ENCODE data around the gene ART4. TPM values are rescaled to one million over a fixed set of nuclear protein-coding genes. Genes with fewer than 3 reads are reported as not detected.

The ART4 gene
- total RNA-seq, 1 donor from 2014 or later: not detected

DNA sequence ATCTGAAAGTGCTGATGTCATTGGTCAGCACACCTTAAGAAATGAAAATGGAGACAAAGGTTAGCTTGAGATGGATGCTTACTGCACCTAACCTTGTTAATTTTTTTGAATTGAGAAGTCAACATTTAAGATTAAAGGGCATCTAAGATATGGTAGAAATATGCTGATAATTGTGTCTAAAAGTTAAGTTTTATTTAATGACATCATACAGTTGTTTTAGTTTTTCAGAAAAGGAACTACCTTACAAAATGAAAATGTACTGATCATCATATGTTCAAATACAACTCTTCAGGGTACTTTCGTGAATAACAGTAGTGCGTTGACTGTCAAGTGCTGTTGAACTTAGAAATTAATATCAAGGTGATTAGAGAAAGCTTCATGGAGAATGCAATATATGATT lies 31.8 kb downstream of the ART4 start:
- intact Hi-C loops (cut with micrococcal nuclease): no loop called here

DNA sequence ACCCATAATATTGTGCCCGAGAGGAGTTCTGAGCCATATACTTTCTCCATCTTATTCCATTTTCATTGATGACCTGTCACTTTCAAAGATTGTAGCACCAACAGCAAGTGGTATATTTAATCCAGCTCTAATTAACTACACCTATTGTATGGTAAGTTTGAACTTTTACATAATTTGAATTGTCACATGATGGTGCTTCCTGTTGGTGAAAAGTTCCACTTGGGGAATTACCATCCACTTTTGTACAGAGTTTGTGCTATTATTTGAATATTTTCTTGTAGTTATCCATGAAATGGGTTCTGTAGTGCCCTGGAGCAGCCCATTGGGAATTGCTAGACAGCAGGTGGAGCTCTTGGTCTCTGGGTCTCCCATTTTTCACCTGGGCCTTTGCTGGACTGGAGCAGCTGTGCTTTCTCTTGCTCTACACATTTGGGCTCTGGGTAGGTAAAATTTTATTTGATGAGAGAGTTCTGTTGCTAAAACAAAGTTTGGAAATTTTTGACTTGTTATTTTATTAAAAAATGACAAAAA lies 32.3 kb downstream of the ART4 start:
- intact Hi-C loops (cut with micrococcal nuclease): no loop called here

DNA sequence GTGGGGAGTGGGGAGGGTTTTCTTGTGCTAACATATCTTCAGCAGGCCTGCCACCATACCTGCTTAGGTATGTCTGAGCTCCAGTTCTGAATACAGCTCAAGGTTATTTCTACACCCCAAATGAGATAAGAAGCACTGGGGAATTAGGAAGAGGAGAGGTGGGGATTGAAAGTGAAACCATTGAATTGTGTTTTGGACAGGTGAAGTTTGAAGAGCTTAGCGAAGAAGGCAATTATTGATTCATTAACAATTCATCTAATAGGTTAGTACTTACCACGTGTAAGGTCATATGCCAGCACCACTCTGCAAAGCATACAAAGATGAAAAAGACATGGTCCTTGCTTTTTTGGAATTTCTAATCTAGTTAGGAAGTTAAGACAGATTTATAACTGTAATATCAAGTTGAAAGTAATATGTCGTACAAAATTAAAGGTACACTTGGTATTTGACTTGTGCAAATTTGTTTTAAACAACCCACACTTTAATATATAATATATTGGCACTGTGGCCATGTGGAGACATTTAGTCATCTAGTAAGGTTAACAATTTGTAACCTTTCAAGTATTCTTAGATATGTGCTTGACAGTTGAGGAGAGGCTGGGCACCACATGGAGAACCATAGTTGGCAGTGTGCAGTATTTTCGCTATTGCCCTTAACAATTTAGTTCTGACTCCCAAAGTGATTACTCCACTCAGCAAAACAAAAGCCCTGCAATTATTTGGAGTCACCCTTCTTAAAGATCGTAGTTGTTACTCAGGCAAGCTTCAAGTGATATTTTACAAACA lies 33.0 kb downstream of the ART4 start:
- intact Hi-C loops (cut with micrococcal nuclease): no loop called here

DNA sequence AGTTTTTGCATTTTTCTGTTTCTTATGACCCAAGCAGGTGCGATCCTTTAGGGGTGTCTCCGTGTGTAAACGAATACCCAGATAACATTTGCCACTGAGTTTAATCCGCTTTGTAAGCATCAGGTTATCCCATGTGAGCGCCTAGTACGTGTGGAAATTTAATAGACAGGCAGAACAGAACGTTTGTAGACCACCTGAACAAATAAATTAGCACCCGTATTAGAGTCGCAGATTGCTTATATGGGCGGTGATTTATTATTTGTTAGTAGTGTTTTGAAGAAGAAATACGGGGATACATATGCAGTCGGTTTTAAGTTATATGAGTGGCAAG lies 39.5 kb downstream of the ART4 start:
- intact Hi-C loops (cut with micrococcal nuclease): loop anchor here (1.0 to 10.0 kb wide), 4 partner anchors 29 to 1079 kb away; partner anchors contain the start of genes ARHGDIB and STRAP

DNA sequence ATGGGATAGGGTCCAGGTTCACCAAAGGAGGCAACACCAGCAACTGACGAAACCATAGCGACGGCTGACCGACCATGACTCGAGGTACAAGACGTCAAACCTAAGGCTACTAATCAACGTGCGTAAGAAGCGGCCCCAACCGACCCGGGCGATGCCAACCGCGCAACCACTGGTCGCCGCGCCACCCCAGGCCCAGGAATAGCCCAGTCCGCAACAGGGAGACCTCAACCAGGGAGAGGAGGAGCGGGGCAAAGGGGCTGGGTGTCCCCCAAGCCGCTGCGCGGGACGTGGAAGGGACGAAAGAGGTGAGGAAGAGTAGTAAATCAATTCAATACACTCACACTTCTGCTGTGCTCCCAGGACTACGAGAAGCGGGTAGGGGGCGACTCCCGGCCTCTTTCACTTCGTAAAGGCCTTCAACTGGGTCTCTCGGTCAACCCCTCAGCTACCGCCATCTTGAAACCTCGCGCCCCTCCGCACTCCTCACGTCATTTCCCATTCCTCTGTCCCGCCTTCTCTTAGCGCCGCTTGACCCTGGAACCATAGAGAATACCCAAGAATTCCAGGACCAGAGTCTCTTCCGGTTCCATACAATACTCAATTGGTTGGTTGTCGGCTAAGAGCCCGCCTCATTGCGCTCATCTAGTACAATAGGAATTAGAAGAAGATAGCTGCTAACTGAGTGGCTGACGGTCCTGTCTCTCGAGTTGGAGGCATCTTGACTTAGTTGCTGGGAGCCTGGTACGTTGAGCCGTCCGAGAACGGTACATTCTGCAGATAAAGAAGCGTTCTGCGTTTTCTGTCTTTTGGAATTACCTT lies 40.1 kb downstream of the ART4 start, which contains the start of the genes C12orf60 and WBP11:
Gene C12orf60 (plus strand): TSS at position 660 of the 819 bp plus-strand sequence. CDS start 19,266 bp downstream, outside the sequence.
Gene WBP11 (minus strand): TSS at position 468 of the 819 bp plus-strand sequence. CDS start 2,095 bp downstream, outside the sequence.
- intact Hi-C loops (cut with micrococcal nuclease): loop anchor here (1.0 to 10.0 kb wide), 4 partner anchors 29 to 1079 kb away; partner anchors contain the start of genes ARHGDIB and STRAP

DNA sequence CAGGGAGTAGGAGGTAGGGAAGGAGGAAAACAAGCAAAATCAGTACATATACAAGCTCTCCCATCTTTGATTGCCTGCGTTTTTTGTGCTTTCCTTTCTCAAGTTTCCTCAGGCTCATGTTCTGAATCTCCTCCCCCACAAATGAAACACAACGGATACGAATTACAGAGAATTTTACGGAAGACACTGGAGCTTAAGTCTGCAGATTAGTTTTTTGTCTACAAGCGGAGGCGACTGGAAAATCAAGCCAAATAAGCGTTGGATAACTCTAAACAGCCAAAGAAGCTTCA lies 40.7 kb downstream of the ART4 start:
- intact Hi-C loops (cut with micrococcal nuclease): loop anchor here (1.0 to 10.0 kb wide), 4 partner anchors 28 to 1080 kb away; partner anchors contain the start of genes ARHGDIB and STRAP

DNA sequence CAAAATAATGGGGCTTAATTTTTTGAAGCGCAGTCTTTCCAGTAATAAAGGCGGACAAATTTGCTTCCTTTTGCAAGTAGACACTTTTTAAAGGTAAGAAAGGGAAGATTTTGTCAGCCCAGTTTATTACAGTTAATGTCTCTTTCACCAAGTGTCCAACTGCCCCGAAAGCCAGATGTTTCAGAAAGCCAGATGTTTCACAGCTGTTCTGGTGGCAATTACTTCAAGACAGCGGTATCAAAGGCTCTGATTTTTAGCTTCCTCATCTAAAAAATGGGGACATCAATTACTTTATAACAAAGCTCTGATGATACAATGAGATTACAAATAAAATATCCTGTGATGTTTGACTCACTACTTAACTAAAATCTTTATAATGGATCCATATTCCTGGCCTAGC lies 41.1 kb downstream of the ART4 start:
- intact Hi-C loops (cut with micrococcal nuclease): loop anchor here (10.0 kb wide), 1 partner anchor 77 kb away; no protein-coding TSS in a partner anchor

DNA sequence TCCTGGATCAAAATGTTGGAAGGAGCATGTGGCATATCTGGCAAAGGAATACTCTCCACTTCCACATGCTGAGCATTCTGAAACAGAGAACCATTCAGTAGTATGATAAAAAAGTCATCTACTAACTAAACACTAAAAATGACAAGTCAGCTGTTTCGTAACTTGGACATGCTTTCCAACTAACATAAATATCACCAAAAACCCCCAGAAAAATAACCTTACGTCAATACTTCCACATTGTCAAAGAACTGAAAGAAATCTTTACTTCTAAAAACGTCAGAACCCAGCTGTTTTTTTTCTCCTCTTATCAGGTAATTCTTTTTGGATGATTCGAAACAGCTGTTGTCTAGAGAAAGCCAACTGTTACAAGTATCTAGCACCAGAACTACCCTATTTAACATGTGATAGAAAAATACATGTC lies 48.3 kb downstream of the ART4 start:
- intact Hi-C loops (cut with micrococcal nuclease): no loop called here

DNA sequence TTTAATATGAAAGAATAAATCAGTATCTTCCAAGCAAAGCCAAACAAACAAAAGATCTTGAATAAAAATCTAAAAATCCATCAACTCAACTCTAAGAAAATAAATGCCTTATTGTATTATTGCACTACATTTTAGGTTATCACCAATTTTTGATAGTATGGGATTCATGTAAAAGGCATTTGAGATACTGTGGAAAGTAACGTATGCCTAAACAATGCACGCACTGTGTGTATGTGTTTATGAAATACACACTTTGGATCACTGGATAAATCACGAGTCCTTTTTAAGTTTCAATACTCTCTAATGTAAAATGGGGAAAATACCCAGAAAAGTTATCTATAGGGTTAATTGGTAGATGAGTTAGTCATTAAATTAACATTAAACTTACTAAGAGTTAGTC lies 57.8 kb downstream of the ART4 start:
- intact Hi-C loops (cut with micrococcal nuclease): no loop called here

DNA sequence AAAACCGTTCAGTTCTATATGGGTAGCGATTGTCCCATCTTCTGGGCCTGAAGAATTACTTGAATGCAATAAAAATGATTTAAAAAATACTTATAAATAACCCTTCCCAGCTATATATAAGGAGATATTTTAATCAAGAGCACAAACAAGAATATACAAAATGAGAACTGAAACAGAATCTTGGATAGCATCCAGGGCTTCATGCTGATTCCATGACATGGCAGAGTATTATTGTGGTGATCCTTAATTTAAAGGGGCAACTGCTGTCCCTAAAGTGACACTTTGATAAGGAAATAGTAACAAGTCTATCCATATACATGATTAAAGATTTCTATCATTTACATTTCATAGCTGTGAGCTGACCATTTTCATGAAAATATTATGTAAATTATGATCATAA lies 58.9 kb downstream of the ART4 start:
- intact Hi-C loops (cut with micrococcal nuclease): no loop called here

DNA sequence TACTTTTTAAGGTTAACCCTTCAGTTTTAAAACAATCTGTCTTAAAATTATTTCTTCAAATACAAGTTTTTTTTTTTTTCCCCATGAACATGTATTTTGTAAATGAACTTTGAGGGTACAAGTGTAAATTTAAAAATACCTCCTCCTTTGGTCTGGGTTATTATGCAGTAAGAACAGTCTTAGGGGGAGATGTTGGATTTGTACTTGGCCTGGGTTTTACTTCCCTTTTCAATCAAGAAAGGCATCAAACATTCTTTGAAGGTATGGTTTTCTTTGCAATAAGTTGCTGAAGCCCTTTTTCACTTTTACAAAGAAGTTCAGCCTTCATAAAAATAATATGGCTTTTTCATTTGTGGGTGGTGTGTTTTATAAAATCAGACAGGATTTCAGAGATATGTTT lies 60.6 kb downstream of the ART4 start:
- intact Hi-C loops (cut with micrococcal nuclease): no loop called here

DNA sequence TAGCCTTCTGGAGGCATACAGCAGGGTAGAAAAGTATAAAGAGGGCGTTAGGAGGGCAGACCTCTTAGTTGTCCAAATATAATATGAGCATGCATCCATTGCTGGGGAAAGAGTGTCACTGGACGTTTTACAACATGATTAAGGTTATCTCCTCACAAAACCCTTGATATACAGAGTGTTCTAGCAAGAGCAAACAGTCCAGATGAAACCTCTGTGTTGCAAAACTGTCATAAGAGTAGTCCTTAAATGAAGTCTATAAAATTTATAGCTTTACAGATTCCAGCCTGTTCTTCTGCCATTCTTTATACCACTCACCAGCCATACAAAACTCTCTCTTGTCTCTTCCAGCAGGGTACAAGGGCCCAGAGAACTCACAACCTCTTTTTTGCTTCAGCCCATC lies 61.8 kb downstream of the ART4 start:
- intact Hi-C loops (cut with micrococcal nuclease): no loop called here

DNA sequence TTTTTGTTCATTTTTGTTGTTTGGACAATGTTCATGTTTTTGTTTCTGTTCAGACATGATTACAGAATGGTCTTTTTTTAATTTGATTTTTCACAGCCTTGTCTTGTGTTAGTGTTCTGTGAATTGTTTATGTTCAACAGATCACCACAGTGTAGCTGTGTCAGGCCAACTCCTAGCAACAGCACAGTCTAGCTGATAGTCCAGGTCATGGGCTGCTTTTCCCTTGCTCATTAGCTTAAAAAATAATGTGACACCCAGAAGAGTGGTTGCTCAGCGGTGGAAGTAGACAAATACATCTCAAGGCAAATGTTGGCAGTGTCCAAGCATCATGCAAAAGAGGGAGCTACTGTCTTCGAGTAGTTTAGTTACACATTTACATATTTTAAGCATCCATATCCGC lies 62.5 kb downstream of the ART4 start:
- intact Hi-C loops (cut with micrococcal nuclease): no loop called here

DNA sequence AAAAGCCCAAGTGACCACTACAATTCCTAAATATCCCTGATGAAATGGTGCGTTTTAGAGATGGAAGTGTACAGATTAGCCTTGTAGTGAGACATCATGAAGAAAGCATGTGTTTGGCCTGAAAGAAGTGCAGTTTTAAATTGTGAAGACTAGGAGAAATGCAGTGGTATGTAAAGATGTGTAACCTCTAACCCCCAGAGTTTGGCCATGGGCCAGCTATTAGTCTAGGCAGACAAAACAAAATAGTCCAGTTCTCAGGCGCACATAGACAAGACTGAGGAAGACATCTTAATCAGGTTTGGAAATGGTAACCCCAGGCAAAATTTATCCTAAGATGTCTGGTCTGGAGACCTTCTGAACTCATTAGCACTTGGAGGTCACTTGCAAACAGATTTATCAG lies 63.5 kb downstream of the ART4 start:
- intact Hi-C loops (cut with micrococcal nuclease): no loop called here

DNA sequence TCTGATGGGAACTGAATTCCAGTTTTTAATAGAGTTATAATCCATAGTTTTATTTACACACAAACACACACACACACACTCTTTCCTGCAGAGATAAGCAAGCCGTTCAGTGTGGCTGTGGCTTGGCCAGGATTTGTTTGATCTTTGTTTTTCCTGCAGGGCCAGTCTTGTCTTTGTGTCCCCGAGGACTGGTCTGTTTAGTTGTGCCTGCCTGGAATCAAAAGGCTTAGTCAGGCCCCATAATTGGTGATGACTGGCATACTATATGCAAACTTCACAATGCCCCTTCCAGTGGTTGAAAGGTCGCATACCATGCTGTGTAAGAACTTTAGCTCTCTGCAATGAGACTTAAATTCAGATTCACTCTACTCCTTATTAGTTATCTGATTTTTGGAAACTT lies 66.1 kb downstream of the ART4 start:
- intact Hi-C loops (cut with micrococcal nuclease): no loop called here

DNA sequence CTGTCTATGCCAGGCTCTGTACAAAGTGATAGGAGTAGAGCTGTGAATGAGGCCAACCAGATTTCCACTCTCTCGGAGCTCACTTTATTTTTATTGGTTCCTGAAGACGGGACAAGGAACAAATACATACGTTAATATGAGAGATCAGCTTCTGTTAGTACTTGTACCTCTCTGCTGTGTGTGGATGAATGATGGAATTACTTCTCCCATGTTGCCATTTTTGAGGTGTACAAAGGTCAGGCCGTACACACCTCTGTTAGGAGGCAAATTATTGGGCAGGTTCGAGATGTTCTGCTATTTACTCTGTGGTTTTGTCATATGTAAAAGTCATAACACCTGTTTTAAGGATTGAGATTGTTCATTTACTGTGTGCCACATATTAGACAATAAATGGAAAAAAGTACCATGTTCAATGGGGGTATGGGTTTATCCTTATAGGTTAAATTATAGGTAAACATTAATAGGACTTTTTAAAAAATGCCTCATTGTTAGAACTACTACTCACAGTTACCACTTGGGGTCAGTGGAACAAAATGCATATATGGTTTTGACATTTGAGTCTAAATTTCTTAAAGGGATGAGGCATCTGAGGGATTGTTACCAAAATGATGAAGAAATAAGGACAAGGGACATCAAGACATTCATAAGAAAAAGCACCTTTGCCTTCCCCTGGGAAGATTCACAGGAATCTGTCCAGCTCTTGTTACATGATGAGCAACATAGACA lies 66.9 kb downstream of the ART4 start:
- intact Hi-C loops (cut with micrococcal nuclease): no loop called here

DNA sequence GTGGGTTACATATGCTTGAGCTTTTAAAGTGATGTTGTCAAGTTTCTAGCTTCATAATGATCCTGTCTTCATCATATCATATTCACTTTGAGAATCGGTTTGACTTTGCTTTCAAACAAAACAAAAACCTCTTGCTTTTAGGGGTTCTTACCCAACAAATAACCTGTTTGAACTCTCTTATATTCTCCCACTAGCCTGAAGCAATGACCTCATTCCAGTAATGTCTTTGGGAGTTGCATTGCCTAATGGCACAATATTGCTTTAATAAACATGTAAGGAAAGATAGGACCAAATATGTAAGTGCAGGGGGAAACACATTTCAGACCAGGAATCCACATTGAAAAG lies 67.7 kb downstream of the ART4 start:
- intact Hi-C loops (cut with micrococcal nuclease): loop anchor here (2.0 kb wide), 1 partner anchor 221 kb away; no protein-coding TSS in a partner anchor

Data from T-helper 2 cell treated with Interferon-gamma antibody and Interleukin-4, amounts not matched to agents 100 ng/mL and 5 ng/mL, for 36 hours (primary cell).